ENCODE data around the gene NHSL2. TPM values are rescaled to one million over a fixed set of nuclear protein-coding genes. Genes with fewer than 3 reads are reported as not detected.

Gene NHSL2
- polyA plus RNA-seq, 3 donors: 16.6 to 39.8 (median 22.8) TPM

GRCh38 chrX:71974916-71975315, 64.3 kb downstream of the NHSL2 start:
- no peaks in the 10 kb centered on the region for H3K36me3 ChIP-seq (replicated peaks in 1 of 2; ENCODE audit: control insufficient read depth in 1 of 2, insufficient read depth in 2 of 2, low read length in 2 of 2)
- DNase-seq: no peak
- peaks cover 0 to 3% (median 0%) of the 10 kb centered on the region in 7 donors for H3K9me3 Mint-ChIP-seq
- H3K27ac Mint-ChIP-seq: no peak overlapping the region
- WGBS (ENCODE audit: insufficient coverage): 100% methylated on average over 4 of the region's 4 CpGs
- no peak for TF ChIP-seq CTCF (IDR thresholded peaks at IDR 0.05)
- no peak overlapping the region for H3K4me3 ChIP-seq (replicated peaks in 1 of 3; ENCODE audit: low read depth in 2 of 3, low read length in 3 of 3)
- no peaks in the 10 kb centered on the region for H3K79me2 ChIP-seq (ENCODE audit: insufficient read depth, low read length)
- H3K27me3 ChIP-seq (ENCODE audit: control insufficient read depth in 2 of 2, insufficient read depth in 2 of 2, low read length in 2 of 2): peaks cover 0 to 6% of the 10 kb centered on the region in 2 donors
- H3K4me3 Mint-ChIP-seq: no peak overlapping the region
- H3K4me1 Mint-ChIP-seq: peaks cover 5% of the 10 kb centered on the region
- H3K27me3 Mint-ChIP-seq (ENCODE audit: low read depth in 3 of 3): peaks cover 0 to 16% (median 6%) of the 10 kb centered on the region in 3 donors
- no peaks in the 10 kb centered on the region for H4K20me1 ChIP-seq (ENCODE audit: insufficient read depth, low read length)
- no peaks in the 10 kb centered on the region for H3K9me3 ChIP-seq (replicated peaks in 1 of 2; ENCODE audit: control insufficient read depth in 1 of 2, insufficient read depth in 1 of 2, low read length in 2 of 2)
- no peak overlapping the region for H3K27ac ChIP-seq (ENCODE audit: low read depth in 1 of 2, low read length in 2 of 2)
- H3K36me3 Mint-ChIP-seq: no peaks in the 10 kb centered on the region
- no peak overlapping the region for H2AFZ ChIP-seq (ENCODE audit: insufficient read depth, low read depth, low read length, poor library complexity, severe bottlenecking)
- H3K9ac ChIP-seq (ENCODE audit: insufficient read depth, low read length, poor library complexity, severe bottlenecking): no peak overlapping the region
- no peak overlapping the region for H3K4me2 ChIP-seq (replicated peaks; ENCODE audit: extremely low read depth, low read length, poor library complexity, severe bottlenecking)
- H3K4me1 ChIP-seq (ENCODE audit: control insufficient read depth in 1 of 2, insufficient read depth in 2 of 2, low read length in 2 of 2): no peaks in the 10 kb centered on the region
- intact Hi-C loops (cut with micrococcal nuclease): no loop called here

- peaks cover 0 to 6% of the 10 kb centered on the region in 2 donors for H3K27me3 ChIP-seq (ENCODE audit: control insufficient read depth in 2 of 2, insufficient read depth in 2 of 2, low read length in 2 of 2)
- H3K9me3 Mint-ChIP-seq: peaks cover 0 to 5% (median 0%) of the 10 kb centered on the region in 7 donors
- H3K27me3 Mint-ChIP-seq (ENCODE audit: low read depth in 3 of 3): peaks cover 0 to 14% (median 6%) of the 10 kb centered on the region in 3 donors
- 17% methylated on average over 1 of the region's 3 CpGs for WGBS (ENCODE audit: insufficient coverage)
- no peak overlapping the region for H2AFZ ChIP-seq (ENCODE audit: insufficient read depth, low read depth, low read length, poor library complexity, severe bottlenecking)
- no peak overlapping the region for H3K9ac ChIP-seq (ENCODE audit: insufficient read depth, low read length, poor library complexity, severe bottlenecking)
- H3K4me3 ChIP-seq (replicated peaks in 1 of 3; ENCODE audit: low read depth in 2 of 3, low read length in 3 of 3): no peak overlapping the region
- H3K4me2 ChIP-seq (replicated peaks; ENCODE audit: extremely low read depth, low read length, poor library complexity, severe bottlenecking): no peak overlapping the region
- no peaks in the 10 kb centered on the region for H3K4me1 ChIP-seq (ENCODE audit: control insufficient read depth in 1 of 2, insufficient read depth in 2 of 2, low read length in 2 of 2)
- H3K4me1 Mint-ChIP-seq: peaks cover 2% of the 10 kb centered on the region
- TF ChIP-seq CTCF (IDR thresholded peaks at IDR 0.05): no peak
- no peaks in the 10 kb centered on the region for H4K20me1 ChIP-seq (ENCODE audit: insufficient read depth, low read length)
- no peak overlapping the region for H3K27ac Mint-ChIP-seq
- no peaks in the 10 kb centered on the region for H3K9me3 ChIP-seq (replicated peaks in 1 of 2; ENCODE audit: control insufficient read depth in 1 of 2, insufficient read depth in 1 of 2, low read length in 2 of 2)
- no peaks in the 10 kb centered on the region for H3K36me3 ChIP-seq (replicated peaks in 1 of 2; ENCODE audit: control insufficient read depth in 1 of 2, insufficient read depth in 2 of 2, low read length in 2 of 2)
- intact Hi-C loops (cut with micrococcal nuclease): no loop called here
- no peaks in the 10 kb centered on the region for H3K36me3 Mint-ChIP-seq
- H3K79me2 ChIP-seq (ENCODE audit: insufficient read depth, low read length): no peaks in the 10 kb centered on the region
- H3K27ac ChIP-seq (ENCODE audit: low read depth in 1 of 2, low read length in 2 of 2): no peak overlapping the region
- no peak for DNase-seq
- H3K4me3 Mint-ChIP-seq: no peak overlapping the region
These were observed 66.1 kb downstream of the NHSL2 start for GRCh38 chrX:71976753-71977152.
